Ishikawa (cell line): ENCODE measurements around the gene CLPSL1.

Source experiments
- CEBPB ChIP-seq: IDR thresholded peaks from 2 replicates; pipeline ENCODE4 v1.6.1; 2012
- CREB1 ChIP-seq: IDR thresholded peaks from 2 replicates; pipeline ENCODE4 v1.6.1; 2012; ENCODE audit warnings: low read depth
- EGR1 ChIP-seq: IDR thresholded peaks from 2 replicates; pipeline ENCODE4 v1.6.1; 2012
- EP300 ChIP-seq: IDR thresholded peaks from 2 replicates; pipeline ENCODE4 v1.6.1; 2012; ENCODE audit warnings: borderline replicate concordance
- FOXM1 ChIP-seq: IDR thresholded peaks from 2 replicates; pipeline ENCODE4 v1.6.1; 2012; ENCODE audit warnings: low read depth, borderline replicate concordance
- NFIC ChIP-seq: IDR thresholded peaks from 2 replicates; pipeline ENCODE4 v1.6.1; 2012
- RAD21 ChIP-seq: IDR thresholded peaks from 2 replicates; pipeline ENCODE4 v1.6.1; 2012; ENCODE audit warnings: low read depth
- TAF1 ChIP-seq: IDR thresholded peaks from 2 replicates; pipeline ENCODE4 v1.6.1; 2012; ENCODE audit warnings: low read depth, mild to moderate bottlenecking
- TCF12 ChIP-seq: IDR thresholded peaks from 2 replicates; pipeline ENCODE4 v1.6.1; 2012; ENCODE audit warnings: low read depth
- TEAD4 ChIP-seq: IDR thresholded peaks from 2 replicates; pipeline ENCODE4 v1.6.1; 2012
- YY1 ChIP-seq: IDR thresholded peaks from 2 replicates; pipeline ENCODE4 v1.6.1; 2012; ENCODE audit warnings: low read depth
- ZBTB7A ChIP-seq: IDR thresholded peaks from 2 replicates; pipeline ENCODE4 v1.6.1; 2012; ENCODE audit warnings: low read depth
- TF ChIP-seq, protein P1 (sequence below): IDR thresholded peaks from 2 replicates; pipeline ENCODE4 v1.6.1; 2012; ENCODE audit warnings: low read depth, mild to moderate bottlenecking
- TF ChIP-seq, protein P2 (sequence below): IDR thresholded peaks from 2 replicates; pipeline ENCODE4 v1.6.1; 2012
- TF ChIP-seq, protein P3 (sequence below): IDR thresholded peaks from 2 replicates; pipeline ENCODE4 v1.6.1; 2012

CLPSL1 gene

DNA sequence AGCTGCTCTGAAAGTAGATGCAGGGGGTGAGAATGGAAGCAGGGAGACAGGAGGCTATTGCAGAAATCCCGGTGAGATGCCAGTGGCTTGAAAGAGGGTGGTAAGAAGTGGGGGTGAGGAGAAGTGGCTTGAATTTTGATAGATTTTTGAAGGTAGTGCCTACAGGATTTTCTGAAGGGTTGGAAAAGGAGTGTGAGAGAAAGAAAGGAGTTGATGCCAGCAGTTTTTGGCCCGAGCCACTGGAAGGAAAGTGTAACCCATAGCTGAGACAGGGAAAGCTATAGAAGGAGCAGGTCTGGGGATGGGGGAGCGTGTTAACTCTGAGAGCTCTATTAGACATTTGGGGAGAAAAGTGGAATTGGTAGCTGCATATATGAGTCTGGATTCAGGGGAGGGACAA, 34.3 kb upstream of the CLPSL1 start:
- TF ChIP-seq YY1 (no peak), ZBTB7A (no peak), FOXM1 (no peak), CREB1 (no peak), EP300 (no peak), CEBPB (no peak)
- TF ChIP-seq, protein P1, sequence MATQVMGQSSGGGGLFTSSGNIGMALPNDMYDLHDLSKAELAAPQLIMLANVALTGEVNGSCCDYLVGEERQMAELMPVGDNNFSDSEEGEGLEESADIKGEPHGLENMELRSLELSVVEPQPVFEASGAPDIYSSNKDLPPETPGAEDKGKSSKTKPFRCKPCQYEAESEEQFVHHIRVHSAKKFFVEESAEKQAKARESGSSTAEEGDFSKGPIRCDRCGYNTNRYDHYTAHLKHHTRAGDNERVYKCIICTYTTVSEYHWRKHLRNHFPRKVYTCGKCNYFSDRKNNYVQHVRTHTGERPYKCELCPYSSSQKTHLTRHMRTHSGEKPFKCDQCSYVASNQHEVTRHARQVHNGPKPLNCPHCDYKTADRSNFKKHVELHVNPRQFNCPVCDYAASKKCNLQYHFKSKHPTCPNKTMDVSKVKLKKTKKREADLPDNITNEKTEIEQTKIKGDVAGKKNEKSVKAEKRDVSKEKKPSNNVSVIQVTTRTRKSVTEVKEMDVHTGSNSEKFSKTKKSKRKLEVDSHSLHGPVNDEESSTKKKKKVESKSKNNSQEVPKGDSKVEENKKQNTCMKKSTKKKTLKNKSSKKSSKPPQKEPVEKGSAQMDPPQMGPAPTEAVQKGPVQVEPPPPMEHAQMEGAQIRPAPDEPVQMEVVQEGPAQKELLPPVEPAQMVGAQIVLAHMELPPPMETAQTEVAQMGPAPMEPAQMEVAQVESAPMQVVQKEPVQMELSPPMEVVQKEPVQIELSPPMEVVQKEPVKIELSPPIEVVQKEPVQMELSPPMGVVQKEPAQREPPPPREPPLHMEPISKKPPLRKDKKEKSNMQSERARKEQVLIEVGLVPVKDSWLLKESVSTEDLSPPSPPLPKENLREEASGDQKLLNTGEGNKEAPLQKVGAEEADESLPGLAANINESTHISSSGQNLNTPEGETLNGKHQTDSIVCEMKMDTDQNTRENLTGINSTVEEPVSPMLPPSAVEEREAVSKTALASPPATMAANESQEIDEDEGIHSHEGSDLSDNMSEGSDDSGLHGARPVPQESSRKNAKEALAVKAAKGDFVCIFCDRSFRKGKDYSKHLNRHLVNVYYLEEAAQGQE, result no peak

DNA sequence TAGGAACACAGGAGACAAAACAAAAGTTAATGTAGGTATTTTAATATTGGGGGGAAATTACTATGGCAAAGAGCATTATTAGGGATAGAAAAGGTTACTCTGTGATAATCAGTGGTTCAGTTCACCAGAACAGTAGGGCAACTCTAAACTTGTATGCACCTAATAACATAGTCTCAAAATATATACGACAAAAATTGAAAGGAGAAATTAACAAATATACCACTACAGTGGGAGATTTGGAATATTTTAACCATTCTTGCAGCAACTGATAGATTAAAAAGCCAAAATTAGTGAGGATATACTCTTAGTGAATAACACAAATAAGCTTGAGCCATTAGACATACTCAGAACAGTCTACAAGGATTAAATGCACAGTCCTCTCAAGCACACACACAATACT, 32.9 kb upstream of the CLPSL1 start:
- no peak for TF ChIP-seq TEAD4
- no peak for TF ChIP-seq TAF1
- no peak for TF ChIP-seq ZBTB7A
- TF ChIP-seq EGR1, result no peak
- TF ChIP-seq CEBPB, result no peak
- TF ChIP-seq, protein P2, sequence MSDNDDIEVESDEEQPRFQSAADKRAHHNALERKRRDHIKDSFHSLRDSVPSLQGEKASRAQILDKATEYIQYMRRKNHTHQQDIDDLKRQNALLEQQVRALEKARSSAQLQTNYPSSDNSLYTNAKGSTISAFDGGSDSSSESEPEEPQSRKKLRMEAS, result no peak
- TF ChIP-seq, protein P1, result no peak
- TF ChIP-seq, protein P3, sequence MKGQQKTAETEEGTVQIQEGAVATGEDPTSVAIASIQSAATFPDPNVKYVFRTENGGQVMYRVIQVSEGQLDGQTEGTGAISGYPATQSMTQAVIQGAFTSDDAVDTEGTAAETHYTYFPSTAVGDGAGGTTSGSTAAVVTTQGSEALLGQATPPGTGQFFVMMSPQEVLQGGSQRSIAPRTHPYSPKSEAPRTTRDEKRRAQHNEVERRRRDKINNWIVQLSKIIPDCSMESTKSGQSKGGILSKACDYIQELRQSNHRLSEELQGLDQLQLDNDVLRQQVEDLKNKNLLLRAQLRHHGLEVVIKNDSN, result no peak
- TF ChIP-seq NFIC, result no peak
- no peak for TF ChIP-seq EP300
- no peak for TF ChIP-seq CREB1
- TF ChIP-seq TCF12, result no peak
- no peak for TF ChIP-seq FOXM1
- TF ChIP-seq YY1, result no peak
- TF ChIP-seq RAD21, result no peak

DNA sequence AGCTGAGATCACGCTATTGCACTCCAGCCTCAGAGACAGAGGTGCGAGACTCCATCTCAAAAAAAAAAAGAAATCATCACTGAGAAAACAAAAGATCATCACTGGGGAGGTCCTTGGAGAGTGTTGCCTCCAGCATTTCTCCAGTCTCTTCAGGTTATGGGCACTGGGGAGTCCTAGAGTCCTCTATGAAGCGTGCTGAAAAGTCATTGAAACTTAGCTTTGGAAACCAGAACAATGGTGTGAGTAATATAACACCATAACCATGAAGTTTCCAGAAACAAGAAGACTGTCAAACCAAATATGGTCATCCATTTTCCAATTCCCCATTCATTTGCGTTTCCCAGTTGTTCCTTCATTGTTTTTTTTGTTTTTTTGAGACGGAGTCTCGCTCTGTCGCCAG, 30.3 kb upstream of the CLPSL1 start:
- TF ChIP-seq NFIC, result no peak
- TF ChIP-seq RAD21, result no peak
- TF ChIP-seq EGR1, result no peak
- TF ChIP-seq, protein P1, result no peak
- TF ChIP-seq, protein P3, result no peak
- TF ChIP-seq TCF12, result no peak
- TF ChIP-seq TEAD4, result no peak
- TF ChIP-seq FOXM1, result no peak
- no peak for TF ChIP-seq TAF1
- no peak for TF ChIP-seq ZBTB7A
- no peak for TF ChIP-seq EP300
- no peak for TF ChIP-seq CEBPB
- no peak for TF ChIP-seq YY1
- TF ChIP-seq, protein P2, result no peak
- TF ChIP-seq CREB1, result no peak

DNA sequence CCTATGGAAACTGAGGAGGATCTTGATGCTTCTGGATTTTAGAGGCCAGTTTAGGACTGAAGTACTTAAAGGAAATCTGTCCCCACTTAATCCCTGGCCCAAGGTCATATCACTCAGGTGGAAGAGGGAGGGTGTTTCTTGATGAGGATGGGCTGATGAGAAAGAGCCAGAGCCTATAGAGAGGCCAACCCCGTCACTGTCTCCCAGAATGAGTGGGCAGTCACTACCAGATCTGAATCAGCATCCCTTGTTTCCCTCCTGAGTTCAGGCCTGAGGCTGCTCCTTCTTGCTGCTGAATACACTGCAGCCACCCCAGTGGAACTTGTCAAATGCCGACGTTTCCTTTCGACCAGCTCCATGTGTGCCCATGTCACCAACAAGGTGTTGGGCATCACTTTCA, 29.2 kb upstream of the CLPSL1 start:
- TF ChIP-seq RAD21, result no peak
- TF ChIP-seq CEBPB, result no peak
- TF ChIP-seq, protein P2, result no peak
- no peak for TF ChIP-seq NFIC
- no peak for TF ChIP-seq CREB1
- no peak for TF ChIP-seq TEAD4
- no peak for TF ChIP-seq TCF12
- TF ChIP-seq FOXM1, result no peak
- TF ChIP-seq EP300, result no peak
- TF ChIP-seq ZBTB7A, result no peak
- TF ChIP-seq, protein P3, result no peak
- TF ChIP-seq TAF1, result no peak
- TF ChIP-seq, protein P1, result no peak
- TF ChIP-seq EGR1, result no peak
- TF ChIP-seq YY1, result no peak
